Psoas muscle (tissue), 8 donors: ENCODE measurements around the gene NPLOC4. TPM values are rescaled to one million over a fixed set of nuclear protein-coding genes. Genes with fewer than 3 reads are reported as not detected.

Source experiments
- ATAC-seq, 4 donors: fragments of 200-7000 bp; cut with Tn5 transposase; one replicate each; pipeline ENCODE4 v1.9.1; 2020; ENCODE audit warnings: moderate library complexity in 3 of 4, mild to moderate bottlenecking in 2 of 4
- DNase-seq, 2 donors: peaks; one replicate each; pipeline ENCODE4 v3.0.0-alpha.2; 2020
- H3K27ac ChIP-seq: fragments of 200-600 bp; one replicate; pipeline ENCODE4 v1.8.0; 2022
- H3K27me3 ChIP-seq, 3 donors: fragments of 200-600 bp in 1 of 3; one replicate each; pipeline versions ENCODE4 v1.6.1 to v1.8.0; 2013 to 2022; ENCODE audit warnings: low read length in 2 of 3, mild to moderate bottlenecking in 2 of 3, moderate library complexity in 1 of 3; ENCODE audit not compliant: insufficient read depth in 3 of 3
- H3K36me3 ChIP-seq, 2 donors: fragments of 200-600 bp in 1 of 2; one replicate each; pipeline versions ENCODE4 v1.6.1 to v1.8.0; 2013 to 2022; ENCODE audit warnings: low read depth in 1 of 2, mild to moderate bottlenecking in 1 of 2, moderate library complexity in 1 of 2; ENCODE audit not compliant: insufficient read depth in 1 of 2
- H3K4me1 ChIP-seq: fragments of 200-600 bp; one replicate; pipeline ENCODE4 v1.8.0; 2022
- H3K4me3 ChIP-seq: fragments of 200-600 bp; one replicate; pipeline ENCODE4 v1.8.0; 2022; ENCODE audit warnings: mild to moderate bottlenecking
- H3K9me3 ChIP-seq: fragments of 200-600 bp; one replicate; pipeline ENCODE4 v1.8.0; 2022
- CTCF ChIP-seq: fragments of 200-600 bp; IDR thresholded peaks from one replicate; pipeline ENCODE4 v1.8.0; 2022; ENCODE audit warnings: antibody characterized with exemption
- WGBS, 3 donors: extraction: QIAGEN DNeasy Blood & Tissue Kit; methylation state at CpG; one replicate each; pipeline versions ENCODE4 v1.1.6 to v1.1.7; 2013; 5-methylcytosine and 5-hydroxymethylcytosine counted together
- intact Hi-C, 2 donors: fragments of 100-400 bp; cut with DNase I; formaldehyde crosslinking; loops; one replicate each; pipeline versions ENCODE4 v1.11.0 to v1.14.2; 2022
- polyA plus RNA-seq, 3 donors: library from polyadenylated mRNA; stranded (reverse); fragments of 200-250 nt; gene quantifications; one replicate each; pipeline ENCODE4 v1.2.3, GENCODE V29; 2013
- total RNA-seq, 4 donors: library from RNA; stranded (reverse); fragmentation: NEBNext Ultra II Directional in 2 of 4; extraction: Animal tissue kit (Norgen Biotek cat#: 25700) in 2 of 4; gene quantifications; one replicate each; pipeline versions ENCODE4 v1.2.1 to v1.2.4, GENCODE V29; 2021 to 2023
- donor health status: healthy with polysubstance abuse.
- donor health status: DM: no; HTN: no; CAD: no; lungs with moderate emphysema.
- donor health status: Bipolar disorder and iron deficiency.
- donor health status: healthy.
- donor health status: DM: yes; HTN: yes; CAD: no.
- donor health status: DM: no; HTN: no; CAD: no.
- donor health status: DM: no; HTN: no; CAD: no.
- donor health status: DM: yes; HTN: yes; CAD: no.

NPLOC4 gene
- total and polyA plus RNA-seq, 7 donors = 87.3 to 414 (median 204) TPM

GRCh38 chr17:81570964-81571363 is 65.9 kb downstream of the NPLOC4 start:
- Histone ChIP-seq H3K4me3 (no peak overlapping the region), H3K27me3 (no peaks in the 10 kb centered on the region), H3K36me3 (peaks cover 3 to 99% of the 10 kb centered on the region in 2 donors), H3K9me3 (no peaks in the 10 kb centered on the region), H3K4me1 (peaks cover 17% of the 10 kb centered on the region), H3K27ac (no peak overlapping the region)
- intact Hi-C loops = no loop called here
- ATAC-seq (no peak), DNase-seq (no peak)
- 78 to 82% (median 78%) methylated on average over 11 of the region's 11 CpGs for WGBS, 3 donors
- TF ChIP-seq CTCF = no peak

GRCh38 chr17:81569986-81570514 is 66.9 kb downstream of the NPLOC4 start:
- Histone ChIP-seq H3K27me3 (no peaks in the 10 kb centered on the region), H3K4me1 (peaks cover 20% of the 10 kb centered on the region), H3K27ac (no peak overlapping the region), H3K9me3 (no peaks in the 10 kb centered on the region), H3K36me3 (peaks cover 3 to 99% of the 10 kb centered on the region in 2 donors), H3K4me3 (no peak overlapping the region)
- WGBS, 3 donors = 89 to 95% (median 89%) methylated on average over 18 of the region's 18 CpGs
- intact Hi-C loops = loop anchor here in 1 of 2 donors (5.0 to 10.0 kb wide), 2 partner anchors 32 to 55 kb away; no protein-coding TSS in a partner anchor
- no peak for TF ChIP-seq CTCF
- DNase-seq (no peak), ATAC-seq (no peak)

DNA sequence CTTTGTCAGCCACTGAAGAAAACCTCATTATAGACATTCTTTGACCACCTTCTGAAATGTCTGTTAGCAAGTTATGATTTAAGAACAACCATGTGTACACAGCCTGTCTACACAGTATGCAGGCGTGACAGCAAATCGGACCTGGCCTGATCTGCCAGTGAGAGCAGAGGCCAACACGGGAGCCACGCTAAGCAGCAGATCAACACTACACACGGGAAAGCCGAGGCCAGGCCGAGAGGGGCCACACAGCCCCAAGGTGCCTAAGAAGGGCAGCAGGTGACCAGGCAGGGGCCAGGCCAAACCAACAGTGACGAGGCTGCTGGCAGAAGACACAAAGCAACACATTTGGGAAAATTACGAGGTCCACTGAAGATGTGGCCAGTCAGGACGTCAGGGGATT is 68.5 kb downstream of the NPLOC4 start:
- WGBS, 3 donors = 69 to 74% (median 73%) methylated on average over 10 of the region's 10 CpGs
- intact Hi-C loops = loop anchor here in 1 of 2 donors (5.0 to 10.0 kb wide), 2 partner anchors 34 to 56 kb away; no protein-coding TSS in a partner anchor
- Histone ChIP-seq H3K36me3 (peaks cover 3 to 100% of the 10 kb centered on the region in 2 donors), H3K9me3 (no peaks in the 10 kb centered on the region), H3K27me3 (no peaks in the 10 kb centered on the region), H3K4me1 (peaks cover 20% of the 10 kb centered on the region), H3K4me3 (no peak overlapping the region), H3K27ac (no peak overlapping the region)
- TF ChIP-seq CTCF = no peak
- DNase-seq (no peak), ATAC-seq (peak in 1 of 4 donors; percentile 14)

- WGBS, 3 donors = 57 to 73% (median 57%) methylated on average over 4 of the region's 4 CpGs
- intact Hi-C loops = loop anchor here in 1 of 2 donors (5.0 to 10.0 kb wide), 2 partner anchors 35 to 58 kb away; no protein-coding TSS in a partner anchor
- Histone ChIP-seq H3K27ac (peak overlapping the region; percentile 66), H3K36me3 (peaks cover 3 to 100% of the 10 kb centered on the region in 2 donors), H3K27me3 (no peaks in the 10 kb centered on the region), H3K4me1 (peaks cover 20% of the 10 kb centered on the region), H3K4me3 (no peak overlapping the region), H3K9me3 (no peaks in the 10 kb centered on the region)
- ATAC-seq (no peak), DNase-seq (no peak)
- no peak for TF ChIP-seq CTCF
Measured at GRCh38 chr17:81567191-81567590, 69.7 kb downstream of the NPLOC4 start.
